SJSA1 (cell line): ENCODE measurements around the gene TUBB6. TPM values are rescaled to one million over a fixed set of nuclear protein-coding genes. Genes with fewer than 3 reads are reported as not detected.

Experiments
- total RNA-seq: library from RNA; depleted of rRNA; stranded (reverse); fragments of >200 nt; shearing (Covaris generic); gene quantifications from 2 replicates; pipeline ENCODE4 v1.2.3, GENCODE V29; 2014; rRNA removed

TUBB6 gene
- total RNA-seq, 1 experiment from 2014 or later = 738 TPM

Other genes starting within 250 kb of the TUBB6 start
- not detected in 2 replicates for gene ANKRD62, start 214.4 kb upstream of the TUBB6 start, total RNA-seq
- gene CIDEA, start 53.9 kb upstream of the TUBB6 start, total RNA-seq = not detected in 2 replicates
- gene AFG3L2, start 69.0 kb downstream of the TUBB6 start, total RNA-seq = 65.9 and 68.5 TPM in 2 replicates
- 7.7 and 8.7 TPM in 2 replicates for gene PRELID3A, start 99.7 kb downstream of the TUBB6 start, total RNA-seq